K562 (cell line): ENCODE results near the gene APC2. TPM values are rescaled to one million over a fixed set of nuclear protein-coding genes. Genes with fewer than 3 reads are reported as not detected.

Experiments
- ATAC-seq: fragments of 200-7000 bp; cut with Tn5 transposase; 3 replicates; pipeline ENCODE4 v1.9.1; 2020; ENCODE audit warnings: moderate library complexity
- BruUV-seq: library from RNA; stranded (reverse); fragments of 400-500 nt; replicated peaks from 2 replicates; lab custom pipeline; 2021; lab: Mats Ljungman, UMichigan
- CTCF ChIA-PET: fragments of 300-600 bp; formaldehyde crosslinking; extraction: SDS; loops from one replicate; lab custom pipeline; 2021; ENCODE audit warnings: low intra/inter-chr PET ratio; lab: Yijun Ruan, JAX
- POLR2A ChIA-PET: fragments of 300-600, 350-650 bp; sonication (Branson Sonifier 250); formaldehyde crosslinking; extraction: SDS; loops from one replicate; lab custom pipeline; 2021; ENCODE audit warnings: antibody characterized with exemption, inconsistent platforms; lab: Yijun Ruan, JAX
- DNase-seq, 4 experiments: peaks; one replicate each; pipeline versions ENCODE4 v3.0.0 to v3.0.0-alpha.2; 2011 to 2018; ENCODE audit warnings: low spot score in 3 of 4, mixed read lengths in 3 of 4; ENCODE audit errors: extremely low read depth in 1 of 4
- FAIRE-seq: peaks from 2 replicates; lab custom pipeline; 2011; peaks lifted over from hg19 to GRCh38; lab: Jason Lieb, UNC
- H2AFZ ChIP-seq: 2 replicates; pipeline ENCODE4 v1.6.0; 2011; ENCODE audit warnings: low read depth, low read length, control low read depth, inconsistent platforms
- H3K27ac ChIP-seq: fragments of 200-600 bp; 3 replicates; pipeline ENCODE4 v1.8.0; 2011; ENCODE audit warnings: low read depth, mild to moderate bottlenecking, control low read depth, inconsistent platforms, low read length, moderate library complexity, mixed read lengths; ENCODE audit errors: extremely low read depth
- H3K27me3 ChIP-seq, 2 experiments: fragments of 300-600 bp in 1 of 2; 2 replicates in 1 of 2; 3 replicates in 1 of 2; pipeline versions ENCODE4 v1.6.0 to v1.8.0; 2011; ENCODE audit warnings: inconsistent platforms in 2 of 2, low read length in 2 of 2, mild to moderate bottlenecking in 1 of 2, mixed read lengths in 1 of 2, moderate library complexity in 1 of 2; ENCODE audit not compliant: control insufficient read depth in 2 of 2, insufficient read depth in 2 of 2
- H3K36me3 ChIP-seq: fragments of 300-600 bp; 3 replicates; pipeline ENCODE4 v1.8.0; 2011; ENCODE audit warnings: mild to moderate bottlenecking, low read length, inconsistent platforms; ENCODE audit not compliant: control insufficient read depth, insufficient read depth
- H3K4me1 ChIP-seq, 2 experiments: fragments of 200-600 bp in 1 of 2; replicated peaks in 1 of 2; 2 replicates in 1 of 2; 3 replicates in 1 of 2; pipeline versions ENCODE4 v1.5.1 to v1.8.0; 2011; ENCODE audit warnings: inconsistent platforms in 2 of 2, low read length in 2 of 2, mild to moderate bottlenecking in 1 of 2, mixed read lengths in 1 of 2, moderate library complexity in 1 of 2; ENCODE audit not compliant: control insufficient read depth in 2 of 2, insufficient read depth in 2 of 2
- H3K4me2 ChIP-seq: 2 replicates; pipeline ENCODE4 v1.6.1; 2011; ENCODE audit warnings: low read length, control low read depth, inconsistent platforms, mixed read lengths; ENCODE audit not compliant: insufficient read depth
- H3K4me3 ChIP-seq: fragments of 200-600 bp; sonication (generic), shearing (Covaris generic); 2 replicates; pipeline ENCODE4 v1.5.1; 2016; ENCODE audit warnings: control low read depth, inconsistent platforms
- H3K79me2 ChIP-seq: fragments of 200-600 bp; 3 replicates; pipeline ENCODE4 v1.8.0; 2011; ENCODE audit warnings: low read length, inconsistent platforms; ENCODE audit not compliant: control insufficient read depth, insufficient read depth
- H3K9ac ChIP-seq, 2 experiments: 2 replicates each; pipeline versions ENCODE4 v1.6.0 to v1.6.1; 2011; ENCODE audit warnings: low read depth in 2 of 2, low read length in 2 of 2, control low read depth in 1 of 2, inconsistent platforms in 1 of 2, mild to moderate bottlenecking in 1 of 2, mixed read lengths in 1 of 2; ENCODE audit not compliant: insufficient read depth in 1 of 2
- H3K9me1 ChIP-seq: one replicate; pipeline ENCODE4 v1.6.0; 2011; ENCODE audit warnings: inconsistent platforms, mild to moderate bottlenecking, low read length, moderate library complexity; ENCODE audit not compliant: control insufficient read depth, insufficient read depth
- H3K9me3 ChIP-seq: replicated peaks from 2 replicates; pipeline ENCODE4 v1.5.1; 2011; ENCODE audit warnings: low read depth, low read length, inconsistent platforms; ENCODE audit not compliant: control insufficient read depth, insufficient read depth
- H4K20me1 ChIP-seq: replicated peaks from 2 replicates; pipeline ENCODE4 v1.6.1; 2011; ENCODE audit warnings: low read length, inconsistent platforms, mixed read lengths; ENCODE audit not compliant: control insufficient read depth, insufficient read depth
- ATF1 ChIP-seq, 2 experiments: fragments of 450-650 bp in 1 of 2; IDR thresholded peaks; 2 replicates each; pipeline ENCODE4 v1.6.1; 2016; ENCODE audit warnings: missing compliant biosample characterization in 1 of 2, missing genetic modification characterization in 1 of 2
- GTF2F1 ChIP-seq: IDR thresholded peaks from 2 replicates; pipeline ENCODE4 v1.6.1; 2011; ENCODE audit warnings: low read depth, low read length, improper control_type of control experiment
- IFI16 ChIP-seq: fragments of 250-450 bp; sonication (Bioruptor Pico); IDR thresholded peaks from 2 replicates; pipeline ENCODE4 v2.1.2; 2022; ENCODE audit warnings: mild to moderate bottlenecking, inconsistent platforms
- NR0B1 ChIP-seq: fragments of 450-650 bp; IDR thresholded peaks from one replicate; pipeline ENCODE4 v1.6.1; 2018; ENCODE audit warnings: mild to moderate bottlenecking, moderate library complexity; ENCODE audit not compliant: partially characterized antibody
- OTX1 ChIP-seq: fragments of 450-650 bp; formaldehyde crosslinking; IDR thresholded peaks from 2 replicates; pipeline ENCODE4 v1.4.0; 2022; ENCODE audit warnings: mild to moderate bottlenecking
- POLR2A ChIP-seq: fragments of 450-650 bp; conservative IDR thresholded peaks from 2 replicates; pipeline ENCODE4 v1.6.1; 2016
- POLR2G ChIP-seq: fragments of 200-400 bp; formaldehyde crosslinking; IDR thresholded peaks from 2 replicates; pipeline ENCODE4 v1.6.1; 2017; ENCODE audit warnings: low read depth, mild to moderate bottlenecking, antibody characterized with exemption, low read length, moderate library complexity
- PRDM10 ChIP-seq: fragments of 450-650 bp; IDR thresholded peaks from 2 replicates; pipeline ENCODE4 v1.6.1; 2018; ENCODE audit not compliant: partially characterized antibody
- SMAD1 ChIP-seq: fragments of 150-350 bp; IDR thresholded peaks from 2 replicates; pipeline ENCODE4 v1.6.1; 2014; ENCODE audit warnings: low read length, low read depth; ENCODE audit not compliant: partially characterized antibody
- TARDBP ChIP-seq: fragments of 450-650 bp; IDR thresholded peaks from 2 replicates; pipeline ENCODE4 v1.6.1; 2016
- USF2 ChIP-seq: sonication (generic); formaldehyde crosslinking; IDR thresholded peaks from 2 replicates; pipeline ENCODE4 v1.5.0; 2020; ENCODE audit warnings: missing genetic modification reagents
- WGBS: fragments of 100-300 bp; shearing (Covaris generic); methylation state at CpG from one replicate; pipeline ENCODE4 v1.1.6; 2016; ENCODE audit warnings: low coverage, mixed read lengths; ENCODE audit not compliant: insufficient coverage; ENCODE audit errors: missing lambda C conversion rate; 5-methylcytosine and 5-hydroxymethylcytosine counted together
- in situ Hi-C: fragments of 300-500 bp; cut with MboI; formaldehyde crosslinking; loops from 4 replicates; pipeline ENCODE4 v1.15.0; 2018; ENCODE audit warnings: inconsistent platforms, mixed read lengths
- intact Hi-C: fragments of 100-400 bp; cut with micrococcal nuclease; formaldehyde crosslinking; loops from 2 replicates; pipeline ENCODE4 v1.14.2; 2022
- polyA plus RNA-seq, 8 experiments: library from polyadenylated mRNA; depleted of rRNA in 4 of 8; stranded (reverse) in 5 of 8; unstranded in 3 of 8; fragments of >200 nt; fragmentation: Nextera tagmentation in 2 of 8; fragmentation: Illumina TruSeq in 1 of 8; extraction: Ambion mirVana in 2 of 8; extraction: Trizol in 1 of 8; gene quantifications; 2 replicates each; pipeline versions ENCODE4 v1.2.1 to v1.2.3, GENCODE V29; 2011 to 2014; ENCODE audit warnings: inconsistent platforms in 1 of 8, missing spikeins in 1 of 8
- total RNA-seq, 7 experiments: library from RNA; depleted of rRNA in 6 of 7; stranded (reverse); fragments of >200 nt in 6 of 7; fragmentation: Illumina TruSeq in 2 of 7; extraction: Trizol in 2 of 7; gene quantifications; 2 replicates each; pipeline versions ENCODE4 v1.2.1 to v1.2.3, GENCODE V29; 2011 to 2021; ENCODE audit warnings: low replicate concordance in 1 of 7

The APC2 gene
- total and polyA plus RNA-seq, 9 of the 15 experiments (the other 6 are each of a cell fraction or from before 2014, with no cell fraction given) = 0.01 to 0.40 (median 0.05) TPM; not detected in 3

GRCh38 chr19:1471010-1471514, 21.1 kb downstream of the APC2 start (continued):
- TF ChIP-seq PRDM10 (peak; percentile 85), POLR2G (peak; percentile 5; the same call in 1 of the 2 replicates), TARDBP (no peak)

- intact Hi-C loops = no loop called here
- Histone ChIP-seq H3K27ac (no peak overlapping the region), H2AFZ (no peak overlapping the region), H3K9ac (peak overlapping the region in 1 of 2 experiments; percentile 75; a peak in 2 of 4 replicates), H3K9me1 (no peaks in the 10 kb centered on the region), H3K27me3 (no peaks in the 10 kb centered on the region), H4K20me1 (peaks cover 18% of the 10 kb centered on the region), H3K4me3 (no peak overlapping the region), H3K9me3 (no peaks in the 10 kb centered on the region), H3K4me1 (peaks cover 6 to 87% of the 10 kb centered on the region in 2 experiments; a peak in 4 of 5 replicates), H3K79me2 (peaks cover 37% of the 10 kb centered on the region), H3K36me3 (peaks cover 25% of the 10 kb centered on the region; the same call in 2 of the 3 replicates), H3K4me2 (0 out of 2 replicates have a peak overlapping the region, but pooled peaks have one; percentile 13)
- ChIA-PET CTCF (no interaction called here), POLR2A (interaction anchor here (1.2 to 1.7 kb wide), 4 partner anchors 13 to 29 kb away, joined by 6 to 9 read pairs (median 6); no protein-coding TSS in a partner anchor)
- BruUV-seq = no TSS peak
- in situ Hi-C loops = no loop called here
- no peak for FAIRE-seq
- 46% methylated on average over 15 of the region's 24 CpGs for WGBS
- DNase-seq = no peak
- ATAC-seq = peak; percentile 11; the same call in 2 of the 3 replicates
- TF ChIP-seq OTX1 (CRISPR knock-in tag) = no peak
- TF ChIP-seq USF2 (CRISPR knock-in tag) = no peak
- peak; percentile 15 for TF ChIP-seq POLR2A
- no peak for TF ChIP-seq NR0B1
- no peak for TF ChIP-seq ATF1 (CRISPR knock-in tag; IDR thresholded peaks at IDR 0.05)
- TF ChIP-seq ATF1 (tag; IDR thresholded peaks at IDR 0.05) = no peak
- TF ChIP-seq IFI16 (CRISPR knock-in tag) = no peak
- TF ChIP-seq SMAD1 = no peak
- TF ChIP-seq GTF2F1 = no peak
These were observed 21.7 kb downstream of the APC2 start for GRCh38 chr19:1471515-1472160.
